Stimulated activated CD4-positive, alpha-beta T cell treated with anti-CD3 and anti-CD28 coated beads, Interleukin-12 subunit alpha, Interleukin-12 subunit beta, amount 100 ng/mL, for 48 hours (primary cell): Measurements from ENCODE around the gene AFMID.
"Not testable (repeated sequence)": the region's sequence is repeated elsewhere in the genome, so short reads cannot be mapped to it uniquely, and the experiment has no call there.

Source experiments
- DNase-seq, 3 donors: peaks; one replicate each; pipeline ENCODE4 v3.0.0-alpha.2; 2020; ENCODE audit warnings: low read depth in 2 of 3, low spot score in 1 of 3

AFMID gene

GRCh38 chr17:78252701-78253635 lies 65.8 kb downstream of the AFMID start:
- no peak for DNase-seq

- not testable (repeated sequence) for DNase-seq
Measured at GRCh38 chr17:78253636-78253945, 66.4 kb downstream of the AFMID start.

GRCh38 chr17:78253946-78254672 lies 66.9 kb downstream of the AFMID start:
- peak; percentile 67 to 79 (median 68) for DNase-seq

- no peak for DNase-seq
Measured at GRCh38 chr17:78255029-78255656, 68.0 kb downstream of the AFMID start.

GRCh38 chr17:78255953-78256706 lies 69.0 kb downstream of the AFMID start:
- no peak for DNase-seq

- DNase-seq: no peak
Measured at GRCh38 chr17:78256707-78257591, 69.8 kb downstream of the AFMID start.
